22Rv1 (cell line): ENCODE measurements around the gene CAMK1D.

Experiments used
- H3K27ac ChIP-seq: fragments of 450-650 bp; 2 replicates; pipeline ENCODE4 v1.5.1; 2017
- CTCF ChIP-seq: fragments of 450-650 bp; IDR thresholded peaks from 2 replicates; pipeline ENCODE4 v1.5.1; 2017; ENCODE audit warnings: mild to moderate bottlenecking
- ZFX ChIP-seq: fragments of 450-650 bp; IDR thresholded peaks from 2 replicates; pipeline ENCODE4 v1.6.1; 2017; ENCODE audit warnings: antibody characterized with exemption, borderline replicate concordance

CAMK1D gene

GRCh38 chr10:12783293-12783692 lies 433.9 kb downstream of the CAMK1D start:
- TF ChIP-seq ZFX, result no peak
- TF ChIP-seq CTCF, result no peak
- H3K27ac ChIP-seq, result no peak overlapping the region

- TF ChIP-seq ZFX, result no peak
- TF ChIP-seq CTCF, result no peak
- no peak overlapping the region for H3K27ac ChIP-seq
Measured at GRCh38 chr10:12784646-12785045, 435.3 kb downstream of the CAMK1D start.

GRCh38 chr10:12785415-12785831 lies 436.1 kb downstream of the CAMK1D start:
- no peak overlapping the region for H3K27ac ChIP-seq
- no peak for TF ChIP-seq CTCF
- no peak for TF ChIP-seq ZFX

GRCh38 chr10:12787297-12787696 lies 437.9 kb downstream of the CAMK1D start:
- no peak overlapping the region for H3K27ac ChIP-seq
- TF ChIP-seq CTCF (no peak), ZFX (no peak)

GRCh38 chr10:12788277-12788676 lies 438.9 kb downstream of the CAMK1D start:
- TF ChIP-seq CTCF (no peak), ZFX (no peak)
- H3K27ac ChIP-seq, result no peak overlapping the region

GRCh38 chr10:12790270-12790669 lies 440.9 kb downstream of the CAMK1D start:
- TF ChIP-seq CTCF (no peak), ZFX (no peak)
- no peak overlapping the region for H3K27ac ChIP-seq

- TF ChIP-seq CTCF, result no peak
- TF ChIP-seq ZFX, result no peak
- H3K27ac ChIP-seq, result no peak overlapping the region
Measured at GRCh38 chr10:12791728-12792127, 442.4 kb downstream of the CAMK1D start.
